Fibroblast of lung (primary cell): ENCODE results near the gene KCTD13. TPM values are rescaled to one million over a fixed set of nuclear protein-coding genes. Genes with fewer than 3 reads are reported as not detected.
A peak's percentile ranks its signal among the peaks of the same experiment; 100 is the strongest.

Experiments
- DNase-seq, 2 donors: peaks; one replicate each; pipeline versions ENCODE4 v3.0.0 to v3.0.0-alpha.2; 2010; ENCODE audit warnings: low read depth in 2 of 2
- H2AFZ ChIP-seq: 2 replicates; pipeline ENCODE4 v1.5.1; 2012; ENCODE audit warnings: low read length, control low read depth, inconsistent platforms
- H3K27ac ChIP-seq: 2 replicates; pipeline ENCODE4 v1.5.1; 2011; ENCODE audit warnings: low read length, control low read depth; ENCODE audit not compliant: insufficient read depth
- H3K27me3 ChIP-seq: 2 replicates; pipeline ENCODE4 v1.5.1; 2011; ENCODE audit warnings: mild to moderate bottlenecking, low read length; ENCODE audit not compliant: control insufficient read depth, insufficient read depth
- H3K36me3 ChIP-seq: 2 replicates; pipeline ENCODE4 v1.5.1; 2011; ENCODE audit warnings: low read length; ENCODE audit not compliant: control insufficient read depth, insufficient read depth
- H3K4me1 ChIP-seq: 2 replicates; pipeline ENCODE4 v1.5.1; 2011; ENCODE audit warnings: low read length; ENCODE audit not compliant: control insufficient read depth, insufficient read depth; ENCODE audit errors: extremely low read depth
- H3K4me2 ChIP-seq: 2 replicates; pipeline ENCODE4 v1.5.1; 2011; ENCODE audit warnings: low read length, control low read depth; ENCODE audit not compliant: insufficient read depth; ENCODE audit errors: extremely low read depth
- H3K4me3 ChIP-seq, 4 experiments: fragments of 200-600 bp in 1 of 4; sonication (generic) in 1 of 4; replicated peaks in 1 of 4; 2 replicates each; pipeline ENCODE4 v1.5.1; 2011 to 2016; ENCODE audit warnings: low read length in 4 of 4, low read depth in 3 of 4, mild to moderate bottlenecking in 3 of 4, control low read depth in 2 of 4, inconsistent platforms in 1 of 4, mixed read lengths in 1 of 4; ENCODE audit not compliant: insufficient read depth in 1 of 4; ENCODE audit errors: control extremely low read depth in 1 of 4
- H3K79me2 ChIP-seq: 2 replicates; pipeline ENCODE4 v1.5.1; 2012; ENCODE audit warnings: mild to moderate bottlenecking, low read length, inconsistent platforms; ENCODE audit not compliant: control insufficient read depth, insufficient read depth
- H3K9ac ChIP-seq: 2 replicates; pipeline ENCODE4 v1.5.1; 2011; ENCODE audit warnings: mild to moderate bottlenecking, low read length, control low read depth; ENCODE audit not compliant: insufficient read depth
- H3K9me3 ChIP-seq: 2 replicates; pipeline ENCODE4 v1.5.1; 2012; ENCODE audit warnings: low read depth, low read length; ENCODE audit not compliant: control insufficient read depth, insufficient read depth
- H4K20me1 ChIP-seq: 2 replicates; pipeline ENCODE4 v1.5.1; 2011; ENCODE audit warnings: low read length; ENCODE audit not compliant: control insufficient read depth, insufficient read depth; ENCODE audit errors: extremely low read depth
- CTCF ChIP-seq, 2 donors: IDR thresholded peaks in 1 of 2; conservative IDR thresholded peaks in 1 of 2; 1 replicate in 1 of 2; 2 replicates in 1 of 2; pipeline ENCODE4 v1.5.1; 2011 to 2012; ENCODE audit warnings: low read length in 2 of 2, control low read depth in 1 of 2, inconsistent platforms in 1 of 2, low read depth in 1 of 2, mild to moderate bottlenecking in 1 of 2
- EZH2 ChIP-seq: IDR thresholded peaks from 2 replicates; pipeline ENCODE4 v1.5.1; 2012; ENCODE audit warnings: low read length, control low read depth, mild to moderate bottlenecking; ENCODE audit errors: missing control alignments
- polyA plus RNA-seq, 2 donors: library from polyadenylated mRNA; depleted of rRNA in 1 of 2; stranded (reverse) in 1 of 2; unstranded in 1 of 2; fragments of >200 nt; gene quantifications; 2 replicates each; pipeline ENCODE4 v1.2.1, GENCODE V29; 2011 to 2012; ENCODE audit warnings: missing spikeins in 1 of 2
- total RNA-seq: library from RNA; depleted of rRNA; stranded (reverse); fragments of >200 nt; gene quantifications from 2 replicates; pipeline ENCODE4 v1.2.1, GENCODE V29; 2014

Gene KCTD13
- total and polyA plus RNA-seq, 2 donors (not counting 1 experiment from before 2014, with no cell fraction given), result 5.9 to 6.3 TPM

- Histone ChIP-seq H3K36me3 (peaks cover 3% of the 10 kb centered on the region), H3K4me1 (no peaks in the 10 kb centered on the region), H3K4me3 (no peak overlapping the region), H3K9ac (no peak overlapping the region), H4K20me1 (no peaks in the 10 kb centered on the region), H3K9me3 (no peaks in the 10 kb centered on the region), H2AFZ (no peak overlapping the region), H3K27me3 (no peaks in the 10 kb centered on the region), H3K27ac (no peak overlapping the region), H3K4me2 (no peak overlapping the region), H3K79me2 (no peaks in the 10 kb centered on the region)
- TF ChIP-seq CTCF (conservative IDR thresholded peaks at IDR 0.05 in 1 of 2, IDR thresholded peaks at IDR 0.05 in 1 of 2; ENCODE audit: low read depth in 1 of 2, low read length in 2 of 2) (no peak), EZH2 (no peak)
- DNase-seq, result no peak
Observed at GRCh38 chr16:29916979-29917378, 9.0 kb downstream of the KCTD13 start.

- TF ChIP-seq EZH2, result no peak
- TF ChIP-seq CTCF (conservative IDR thresholded peaks at IDR 0.05 in 1 of 2, IDR thresholded peaks at IDR 0.05 in 1 of 2; ENCODE audit: low read depth in 1 of 2, low read length in 2 of 2), result no peak
- Histone ChIP-seq H3K27ac (no peak overlapping the region), H3K9ac (no peak overlapping the region), H3K4me1 (no peaks in the 10 kb centered on the region), H3K9me3 (no peaks in the 10 kb centered on the region), H3K4me2 (no peak overlapping the region), H3K79me2 (no peaks in the 10 kb centered on the region), H3K36me3 (peaks cover 3% of the 10 kb centered on the region), H2AFZ (no peak overlapping the region), H4K20me1 (no peaks in the 10 kb centered on the region), H3K27me3 (no peaks in the 10 kb centered on the region), H3K4me3 (no peak overlapping the region)
- DNase-seq, result peak in 1 of 2 donors; percentile 77
Observed at GRCh38 chr16:29915590-29916247, 10.3 kb downstream of the KCTD13 start.

GRCh38 chr16:29913514-29913913 is 12.5 kb downstream of the KCTD13 start:
- Histone ChIP-seq H4K20me1 (no peaks in the 10 kb centered on the region), H3K36me3 (no peaks in the 10 kb centered on the region), H2AFZ (no peak overlapping the region), H3K9ac (no peak overlapping the region), H3K27me3 (no peaks in the 10 kb centered on the region), H3K79me2 (no peaks in the 10 kb centered on the region), H3K27ac (no peak overlapping the region), H3K4me3 (no peak overlapping the region), H3K4me1 (no peaks in the 10 kb centered on the region), H3K9me3 (no peaks in the 10 kb centered on the region), H3K4me2 (no peak overlapping the region)
- TF ChIP-seq EZH2 (no peak), CTCF (conservative IDR thresholded peaks at IDR 0.05 in 1 of 2, IDR thresholded peaks at IDR 0.05 in 1 of 2; ENCODE audit: low read depth in 1 of 2, low read length in 2 of 2) (no peak)
- no peak for DNase-seq
